PC-3 (cell line): ENCODE measurements around the gene SMTNL1. TPM values are rescaled to one million over a fixed set of nuclear protein-coding genes. Genes with fewer than 3 reads are reported as not detected.

Source experiments
- ATAC-seq: fragments of 200-7000 bp; cut with Tn5 transposase; 2 replicates; pipeline ENCODE4 v1.9.1; 2020; ENCODE audit warnings: mild to moderate bottlenecking, moderate library complexity
- BruUV-seq: library from RNA; stranded (reverse); fragments of 400-500 nt; replicated peaks from 2 replicates; lab custom pipeline; 2021; lab: Mats Ljungman, UMichigan
- CTCF ChIA-PET: fragments of 300-600 bp; sonication (Branson Sonifier 250); formaldehyde crosslinking; loops from one replicate; lab custom pipeline; 2022; ENCODE audit warnings: antibody characterized with exemption; lab: Charles Lee
- POLR2A ChIA-PET: fragments of 300-600 bp; sonication (Branson Sonifier 250); formaldehyde crosslinking; loops from one replicate; lab custom pipeline; 2022; ENCODE audit warnings: antibody characterized with exemption; ENCODE audit not compliant: unreplicated experiment; lab: Charles Lee
- DNase-seq: peaks from one replicate; pipeline ENCODE4 v3.0.0-alpha.2; 2015
- H2AFZ ChIP-seq: fragments of 300-600 bp; sonication (generic); 2 replicates; pipeline ENCODE4 v1.6.0; 2016; ENCODE audit warnings: antibody characterized with exemption, low read length
- H3F3A ChIP-seq: fragments of 300-600 bp; sonication (generic); one replicate; pipeline ENCODE4 v1.6.0; 2017; ENCODE audit warnings: antibody characterized with exemption, low read length, control low read depth, mild to moderate bottlenecking; ENCODE audit not compliant: unreplicated experiment
- H3K27ac ChIP-seq: fragments of 300-600 bp; sonication (generic); 2 replicates; pipeline ENCODE4 v1.5.1; 2016; ENCODE audit warnings: mild to moderate bottlenecking, low read length
- H3K27me3 ChIP-seq: fragments of 300-600 bp; sonication (generic); 2 replicates; pipeline ENCODE4 v1.6.1; 2016; ENCODE audit warnings: low read length, mixed read lengths
- H3K36me3 ChIP-seq: fragments of 300-600 bp; sonication (generic); 2 replicates; pipeline ENCODE4 v1.6.1; 2016; ENCODE audit warnings: low read depth, mixed run types, low read length, mixed read lengths
- H3K4me1 ChIP-seq: fragments of 300-600 bp; sonication (generic); 2 replicates; pipeline ENCODE4 v1.5.1; 2016; ENCODE audit warnings: low read length; ENCODE audit not compliant: insufficient read depth
- H3K4me2 ChIP-seq: fragments of 300-600 bp; sonication (generic); 2 replicates; pipeline ENCODE4 v1.6.0; 2016; ENCODE audit warnings: low read length
- H3K4me3 ChIP-seq: fragments of 300-600 bp; sonication (generic); 2 replicates; pipeline ENCODE4 v1.5.1; 2016; ENCODE audit warnings: mild to moderate bottlenecking, low read length, mixed read lengths
- H3K79me2 ChIP-seq: fragments of 300-600 bp; sonication (generic); 2 replicates; pipeline ENCODE4 v1.6.1; 2017; ENCODE audit warnings: low read length, mixed read lengths
- H3K9ac ChIP-seq: fragments of 300-600 bp; sonication (generic); 2 replicates; pipeline ENCODE4 v1.6.0; 2016; ENCODE audit warnings: mild to moderate bottlenecking, low read length
- H3K9me2 ChIP-seq: fragments of 300-600 bp; sonication (generic); replicated peaks from 2 replicates; pipeline ENCODE4 v1.6.1; 2016; ENCODE audit warnings: mixed run types, low read length, mixed read lengths
- H3K9me3 ChIP-seq: fragments of 300-600 bp; sonication (generic); 2 replicates; pipeline ENCODE4 v1.6.1; 2016; ENCODE audit warnings: low read length, mixed read lengths
- H4K20me1 ChIP-seq: fragments of 300-600 bp; sonication (generic); 2 replicates; pipeline ENCODE4 v1.6.1; 2016; ENCODE audit warnings: low read length, mixed read lengths
- EZH2 ChIP-seq: fragments of 300-600 bp; sonication (generic); IDR thresholded peaks from one replicate; pipeline ENCODE4 v1.6.1; 2017; ENCODE audit warnings: antibody characterized with exemption, mild to moderate bottlenecking, low read length; ENCODE audit not compliant: unreplicated experiment
- EZH2phosphoT487 ChIP-seq: fragments of 300-600 bp; sonication (generic); IDR thresholded peaks from 2 replicates; pipeline ENCODE4 v1.6.1; 2018; ENCODE audit warnings: mild to moderate bottlenecking, antibody characterized with exemption, low read length, borderline replicate concordance
- intact Hi-C: fragments of 100-400 bp; cut with micrococcal nuclease; formaldehyde crosslinking; loops from 2 replicates; pipeline ENCODE4 v1.9.0; 2023
- total RNA-seq: library from RNA; depleted of rRNA; stranded (reverse); fragments of >200 nt; gene quantifications from 2 replicates; pipeline ENCODE4 v1.2.3, GENCODE V29; 2014
- TF ChIP-seq, protein P1 (sequence below): fragments of 300-600 bp; sonication (generic); conservative IDR thresholded peaks from 2 replicates; pipeline ENCODE4 v1.5.1; 2017; ENCODE audit warnings: antibody characterized with exemption, low read depth, mild to moderate bottlenecking, low read length

SMTNL1 gene
- total RNA-seq, 1 experiment from 2014 or later: not detected

DNA sequence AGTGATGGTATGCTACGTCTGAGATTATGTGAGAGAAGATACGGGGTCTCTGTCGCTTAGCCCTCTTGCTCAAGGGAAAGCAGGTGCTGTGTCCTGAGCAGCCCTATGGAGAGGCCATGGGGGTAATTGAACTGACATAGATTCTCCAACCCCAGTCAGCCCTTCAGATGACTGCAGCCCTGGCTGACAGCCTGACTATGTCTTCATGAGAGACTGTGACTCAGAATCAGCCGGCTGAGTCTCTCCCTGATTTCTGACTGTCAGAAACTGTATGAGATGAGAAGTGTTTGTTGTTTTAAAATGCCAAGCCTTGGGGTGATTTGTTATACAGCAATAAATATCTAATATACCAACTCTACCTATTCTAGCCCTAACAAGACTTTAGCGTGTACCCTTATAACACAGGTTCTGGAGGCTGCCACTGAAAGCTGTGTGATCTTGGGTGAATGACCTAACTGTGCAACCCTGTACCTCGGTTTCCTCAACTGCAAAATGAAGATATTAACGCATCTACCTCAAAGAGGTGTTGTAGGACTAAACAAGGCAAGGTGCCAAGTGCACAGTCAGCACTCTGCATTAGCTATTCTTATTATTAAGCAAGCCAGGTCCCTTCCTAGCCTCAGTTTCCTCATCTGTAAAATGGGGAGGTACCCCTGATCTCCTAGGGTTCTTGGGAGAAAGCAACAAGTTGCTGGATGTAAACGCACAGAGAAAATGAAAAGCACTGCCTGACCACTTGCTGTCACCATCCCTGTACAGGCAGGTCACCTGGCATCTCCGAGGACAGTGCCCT, 46.7 kb upstream of the SMTNL1 start:
- Histone ChIP-seq H3K4me3 (no peak overlapping the region), H3K9me3 (no peaks in the 10 kb centered on the region), H3K4me1 (no peaks in the 10 kb centered on the region), H3K9ac (no peak overlapping the region), H3K9me2 (no peaks in the 10 kb centered on the region), H2AFZ (no peak overlapping the region), H3K27me3 (no peaks in the 10 kb centered on the region), H3K4me2 (no peak overlapping the region), H3K36me3 (no peaks in the 10 kb centered on the region; the same call in 1 of the 2 replicates), H3K27ac (no peak overlapping the region), H3F3A (no peaks in the 10 kb centered on the region), H4K20me1 (no peaks in the 10 kb centered on the region), H3K79me2 (no peaks in the 10 kb centered on the region)
- CTCF ChIA-PET: no interaction called here
- intact Hi-C loops: no loop called here
- POLR2A ChIA-PET: no interaction called here
- TF ChIP-seq, protein P1, sequence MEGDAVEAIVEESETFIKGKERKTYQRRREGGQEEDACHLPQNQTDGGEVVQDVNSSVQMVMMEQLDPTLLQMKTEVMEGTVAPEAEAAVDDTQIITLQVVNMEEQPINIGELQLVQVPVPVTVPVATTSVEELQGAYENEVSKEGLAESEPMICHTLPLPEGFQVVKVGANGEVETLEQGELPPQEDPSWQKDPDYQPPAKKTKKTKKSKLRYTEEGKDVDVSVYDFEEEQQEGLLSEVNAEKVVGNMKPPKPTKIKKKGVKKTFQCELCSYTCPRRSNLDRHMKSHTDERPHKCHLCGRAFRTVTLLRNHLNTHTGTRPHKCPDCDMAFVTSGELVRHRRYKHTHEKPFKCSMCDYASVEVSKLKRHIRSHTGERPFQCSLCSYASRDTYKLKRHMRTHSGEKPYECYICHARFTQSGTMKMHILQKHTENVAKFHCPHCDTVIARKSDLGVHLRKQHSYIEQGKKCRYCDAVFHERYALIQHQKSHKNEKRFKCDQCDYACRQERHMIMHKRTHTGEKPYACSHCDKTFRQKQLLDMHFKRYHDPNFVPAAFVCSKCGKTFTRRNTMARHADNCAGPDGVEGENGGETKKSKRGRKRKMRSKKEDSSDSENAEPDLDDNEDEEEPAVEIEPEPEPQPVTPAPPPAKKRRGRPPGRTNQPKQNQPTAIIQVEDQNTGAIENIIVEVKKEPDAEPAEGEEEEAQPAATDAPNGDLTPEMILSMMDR: no peak
- TF ChIP-seq EZH2phosphoT487 (no peak), EZH2 (no peak)
- BruUV-seq: no TSS peak
- ATAC-seq (peak; percentile 25; the same call in 1 of the 2 replicates), DNase-seq (peak; percentile 23)

DNA sequence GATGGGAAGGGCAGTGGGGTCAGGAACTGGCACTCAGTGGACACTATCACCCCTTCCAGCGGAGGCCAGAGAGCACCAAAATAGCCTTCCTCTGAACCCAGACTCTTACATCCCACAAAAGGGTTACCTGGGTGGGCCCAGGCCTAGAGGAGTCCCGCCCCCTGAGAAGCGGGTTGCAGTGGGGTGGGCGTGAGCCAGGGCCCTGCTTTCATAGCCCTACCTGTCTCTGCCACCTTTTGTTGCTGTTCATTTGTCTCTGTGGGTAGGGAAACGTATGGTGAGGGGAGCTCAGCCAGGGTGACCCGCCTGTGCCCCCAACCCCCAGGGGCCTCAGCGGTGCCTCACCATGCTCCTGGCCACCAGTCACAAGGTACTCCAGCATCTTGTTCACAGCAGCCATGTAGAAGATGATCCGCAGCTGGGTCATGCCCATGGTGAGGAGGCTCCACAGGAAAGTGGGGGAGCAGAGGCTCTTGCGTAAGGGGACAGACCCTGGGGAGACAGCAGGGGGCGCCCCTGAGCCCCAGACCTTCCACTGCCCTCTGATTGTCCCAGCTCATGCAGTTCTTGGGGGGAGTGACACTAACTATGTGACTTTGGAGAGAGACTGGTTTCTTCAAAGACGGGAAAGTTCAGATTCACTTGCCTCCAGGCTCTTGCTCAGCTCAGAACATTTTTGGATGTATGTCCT, 45.9 kb upstream of the SMTNL1 start:
- H2AFZ ChIP-seq: no peak overlapping the region
- no TSS peak for BruUV-seq
- DNase-seq: no peak
- ATAC-seq: no peak
- no peaks in the 10 kb centered on the region for H3K79me2 ChIP-seq
- no peaks in the 10 kb centered on the region for H3K9me3 ChIP-seq
- POLR2A ChIA-PET: no interaction called here
- H3K4me2 ChIP-seq: no peak overlapping the region
- no peaks in the 10 kb centered on the region; the same call in 1 of the 2 replicates for H3K36me3 ChIP-seq
- H3K4me1 ChIP-seq: no peaks in the 10 kb centered on the region
- CTCF ChIA-PET: no interaction called here
- no peaks in the 10 kb centered on the region for H3F3A ChIP-seq
- H3K9ac ChIP-seq: no peak overlapping the region
- H3K27me3 ChIP-seq: no peaks in the 10 kb centered on the region
- H3K27ac ChIP-seq: no peak overlapping the region
- intact Hi-C loops: no loop called here
- TF ChIP-seq EZH2phosphoT487: no peak
- TF ChIP-seq, protein P1: peak; percentile 76
- no peaks in the 10 kb centered on the region for H4K20me1 ChIP-seq
- H3K9me2 ChIP-seq: no peaks in the 10 kb centered on the region
- no peak overlapping the region for H3K4me3 ChIP-seq
